Measurements from ENCODE around the gene ERN2.
A peak's percentile ranks its signal among the peaks of the same experiment; 100 is the strongest.

The ERN2 gene

GRCh38 chr16:23683487-23683886, 29.5 kb downstream of the ERN2 start:
- DNase-seq: no peak

GRCh38 chr16:23682181-23682580, 30.8 kb downstream of the ERN2 start:
- no peak for DNase-seq

DNA sequence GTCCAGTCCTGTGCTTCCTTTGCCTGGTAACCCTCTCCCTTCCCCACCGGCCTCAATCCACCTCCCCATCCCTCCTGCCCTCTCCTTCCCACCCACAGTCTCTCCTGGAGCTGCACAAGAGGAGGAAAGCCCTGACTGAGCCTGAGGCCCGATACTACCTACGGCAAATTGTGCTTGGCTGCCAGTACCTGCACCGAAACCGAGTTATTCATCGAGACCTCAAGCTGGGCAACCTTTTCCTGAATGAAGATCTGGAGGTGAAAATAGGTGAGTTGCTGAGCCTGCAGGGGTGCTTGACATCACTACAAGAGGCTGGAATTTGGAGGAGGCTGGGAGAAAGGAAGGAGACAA, 33.1 kb downstream of the ERN2 start:
- DNase-seq: no peak

DNA sequence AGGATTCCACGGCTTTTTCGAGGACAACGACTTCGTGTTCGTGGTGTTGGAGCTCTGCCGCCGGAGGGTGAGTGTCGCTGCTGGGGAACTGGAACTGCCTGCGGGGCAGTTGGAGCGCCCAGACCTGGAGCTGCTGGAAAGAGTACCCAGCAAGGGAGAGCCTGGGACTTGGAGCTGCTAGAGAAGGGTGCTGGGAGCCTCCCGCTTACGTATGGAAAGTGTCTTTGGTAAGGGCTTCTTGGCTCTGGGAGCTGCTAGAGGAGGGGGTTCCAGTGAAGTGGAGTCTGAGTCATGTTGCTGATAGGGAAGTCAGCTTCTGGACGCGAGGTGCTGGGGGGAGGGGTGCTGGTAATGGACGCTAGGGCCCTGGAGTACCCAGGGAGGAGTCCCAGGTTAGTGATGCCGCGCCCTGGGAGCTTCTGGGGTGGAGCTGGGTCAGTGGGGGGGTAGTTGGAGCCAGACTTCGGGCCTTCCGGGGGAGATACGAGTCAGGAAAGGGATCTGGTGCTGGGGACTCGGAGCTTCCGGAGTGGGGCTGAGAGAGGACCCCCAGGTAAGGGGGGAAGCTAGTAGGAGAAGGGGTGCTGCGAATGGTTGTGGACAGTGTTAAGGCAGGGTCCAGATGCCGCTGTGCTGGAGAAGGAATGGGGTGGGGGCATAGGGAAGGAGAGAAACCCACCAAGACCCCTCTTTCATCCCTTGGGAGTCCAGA, 33.6 kb downstream of the ERN2 start:
- no peak for DNase-seq

DNA sequence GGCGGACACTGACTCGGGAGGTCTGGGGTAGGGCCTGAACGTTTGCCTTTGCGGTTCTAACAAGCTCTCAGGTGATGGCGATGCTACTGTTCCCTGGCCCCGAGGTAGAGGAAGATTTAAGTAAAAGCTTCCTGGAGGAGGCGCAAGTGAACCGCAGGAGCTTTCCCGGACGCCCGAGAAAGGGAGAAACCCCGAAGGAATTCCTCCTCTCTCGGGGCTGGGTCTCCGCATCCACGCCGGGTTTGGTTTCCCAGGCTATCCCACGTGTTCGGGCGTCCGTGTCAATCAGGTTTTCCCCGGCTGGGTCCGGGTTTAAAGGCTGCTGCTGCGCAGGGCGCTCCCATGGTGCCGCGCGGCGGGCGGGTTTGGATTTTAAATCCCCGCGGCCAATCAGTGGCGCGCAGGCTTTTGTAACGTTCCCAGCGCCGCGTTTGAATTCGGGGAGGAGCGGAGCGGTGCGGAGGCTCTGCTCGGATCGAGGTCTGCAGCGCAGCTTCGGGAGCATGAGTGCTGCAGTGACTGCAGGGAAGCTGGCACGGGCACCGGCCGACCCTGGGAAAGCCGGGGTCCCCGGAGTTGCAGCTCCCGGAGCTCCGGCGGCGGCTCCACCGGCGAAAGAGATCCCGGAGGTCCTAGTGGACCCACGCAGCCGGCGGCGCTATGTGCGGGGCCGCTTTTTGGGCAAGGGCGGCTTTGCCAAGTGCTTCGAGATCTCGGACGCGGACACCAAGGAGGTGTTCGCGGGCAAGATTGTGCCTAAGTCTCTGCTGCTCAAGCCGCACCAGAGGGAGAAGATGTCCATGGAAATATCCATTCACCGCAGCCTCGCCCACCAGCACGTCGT, 34.4 kb downstream of the ERN2 start, which contains the start of gene PLK1:
TSS of gene PLK1 (plus strand) at position 460 of the 844 bp plus-strand sequence. CDS start at position 504, 44 bp downstream.
- DNase-seq: peak; percentile 75

- no peak for DNase-seq
Measured at GRCh38 chr16:23676924-23677480, 36.0 kb downstream of the ERN2 start.

DNA sequence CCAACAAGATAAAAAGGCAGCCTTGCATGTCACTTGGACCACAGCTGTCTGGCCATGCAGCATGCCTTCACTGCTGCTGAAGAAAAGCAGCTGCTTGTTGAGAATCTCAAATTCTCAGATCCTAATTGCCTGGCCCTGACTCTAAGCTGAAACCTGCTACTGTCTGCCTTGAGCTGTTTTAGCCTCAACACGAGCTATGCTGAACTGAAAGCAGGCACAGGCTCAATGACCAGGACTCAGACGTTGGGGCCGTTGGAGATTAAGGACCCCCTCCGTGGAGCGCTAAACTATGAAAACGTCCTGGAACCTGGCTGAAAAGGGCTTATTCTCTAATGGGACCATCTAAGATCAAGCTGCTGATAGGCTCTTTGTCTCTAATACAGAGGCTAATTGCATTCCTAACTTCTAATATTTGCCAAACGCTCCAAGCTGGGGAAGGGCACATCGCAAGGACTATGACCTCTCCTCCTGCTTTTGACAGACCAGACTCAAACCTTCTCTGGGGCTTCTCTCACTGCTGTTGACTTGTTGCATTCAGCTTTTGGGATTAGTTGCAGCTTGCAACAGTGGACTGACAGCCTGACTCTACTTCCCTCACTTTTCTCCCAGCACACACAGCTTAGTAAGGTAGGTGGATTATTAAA, 38.9 kb downstream of the ERN2 start:
- no peak for DNase-seq

DNA sequence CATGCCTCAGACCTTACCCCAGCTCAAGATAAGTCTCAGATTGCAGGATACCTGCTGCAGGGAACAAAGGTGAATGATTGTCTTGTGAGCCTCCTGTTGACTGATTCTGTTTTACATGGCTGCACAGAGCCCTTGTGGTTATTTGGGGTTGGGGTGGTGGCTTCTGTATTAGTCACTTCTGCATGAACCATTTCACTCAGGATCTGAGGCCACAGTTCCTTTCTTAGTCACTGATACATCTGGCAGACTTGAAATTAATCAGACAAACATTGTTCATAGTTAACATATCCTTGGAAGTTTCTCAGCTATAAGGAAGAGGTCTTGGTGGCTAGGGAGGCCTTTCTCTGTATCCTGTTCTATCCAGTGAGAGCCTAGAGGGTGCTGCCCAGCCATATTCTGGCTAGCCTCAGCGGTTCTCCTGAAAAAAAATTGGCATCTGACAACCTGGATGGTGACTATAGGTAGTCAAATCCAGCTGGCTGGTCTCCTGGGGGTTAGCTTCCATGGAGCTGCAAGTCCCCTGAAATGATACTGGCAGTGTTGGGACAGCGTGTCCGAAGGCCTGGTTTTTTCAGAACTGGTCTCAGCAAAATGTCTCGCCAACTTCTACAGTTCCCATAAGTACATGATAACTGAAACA, 42.8 kb downstream of the ERN2 start:
- no peak for DNase-seq

GRCh38 chr16:23668873-23669272, 44.1 kb downstream of the ERN2 start:
- no peak for DNase-seq

GRCh38 chr16:23668225-23668624, 44.8 kb downstream of the ERN2 start:
- no peak for DNase-seq

DNA sequence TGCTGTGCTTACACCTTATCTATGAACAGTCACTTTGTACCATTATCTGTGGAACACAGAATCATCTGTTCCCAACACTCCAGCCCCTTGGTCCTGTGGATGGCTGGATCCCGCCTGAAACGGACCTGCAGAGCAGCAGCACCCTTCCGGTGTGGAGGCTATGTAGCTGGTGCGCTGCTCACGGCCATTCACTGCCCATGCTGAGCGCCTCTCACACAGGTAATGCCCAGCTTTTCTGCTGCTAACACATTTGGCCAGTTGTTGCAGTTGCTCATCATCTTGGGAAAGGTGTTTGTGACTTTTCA, 45.7 kb downstream of the ERN2 start:
- DNase-seq: no peak

GRCh38 chr16:23666571-23667354, 46.3 kb downstream of the ERN2 start:
- no peak for DNase-seq

GRCh38 chr16:23663918-23664317, 49.1 kb downstream of the ERN2 start:
- no peak for DNase-seq

DNA sequence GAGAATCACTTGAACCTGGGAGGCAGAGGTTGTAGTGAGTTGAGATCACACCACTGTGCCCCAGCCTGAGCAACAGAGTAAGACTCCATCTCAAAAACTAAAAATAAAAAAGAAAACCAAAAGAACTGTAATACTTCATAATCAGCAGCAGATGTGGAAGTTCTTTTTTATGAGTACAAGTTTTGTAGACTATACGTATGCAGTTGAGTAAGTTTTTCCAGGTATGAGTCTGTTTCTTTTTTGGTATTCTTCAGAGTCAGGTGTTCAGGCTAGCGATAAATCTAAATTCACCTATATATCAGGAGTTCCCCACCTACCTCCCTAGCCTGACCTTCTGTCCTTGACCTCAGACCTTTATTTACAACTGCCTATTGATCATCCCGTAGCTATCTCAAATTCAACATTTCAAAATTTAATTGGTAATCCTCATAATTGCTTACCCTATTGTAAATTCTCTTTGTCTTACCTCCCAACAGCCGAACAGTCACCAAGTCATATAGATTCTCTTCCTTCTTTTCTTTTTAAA, 61.0 kb downstream of the ERN2 start:
- DNase-seq: no peak

- DNase-seq: no peak
Measured at GRCh38 chr16:23650674-23651416, 62.2 kb downstream of the ERN2 start.

DNA sequence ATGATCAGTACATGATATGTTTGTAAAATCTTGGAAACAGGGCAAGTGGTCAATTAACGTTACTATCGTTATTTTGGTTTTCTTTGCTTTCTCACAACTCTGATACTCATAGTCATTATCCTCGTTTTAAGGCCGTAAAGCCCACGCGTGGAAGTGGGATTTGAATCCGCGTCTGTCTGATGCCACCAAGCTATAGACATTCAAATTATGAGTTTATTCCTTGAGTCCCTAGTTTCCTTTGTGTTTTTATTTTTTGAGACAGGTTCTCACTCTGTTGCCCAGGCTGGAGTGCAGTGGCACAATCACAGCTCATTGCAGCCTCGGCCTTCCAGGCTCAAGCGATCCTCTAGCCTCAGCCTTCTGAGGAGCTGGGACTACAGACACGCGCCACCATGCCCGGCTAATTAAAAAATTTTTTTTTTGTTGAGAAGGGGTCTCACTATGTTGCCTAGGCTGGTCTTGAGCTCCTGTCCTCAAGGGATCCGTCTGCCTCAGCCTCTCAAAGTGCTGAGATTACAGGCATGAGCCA, 70.7 kb downstream of the ERN2 start:
- DNase-seq: no peak

- peak; percentile 88 for DNase-seq
Measured at GRCh38 chr16:23640931-23641765, 71.9 kb downstream of the ERN2 start, which contains the start of the genes DCTN5 and PALB2. DCTN5 (plus strand) TSS chr16:23641466; CDS start chr16:23641543, 77 bp downstream. PALB2 (minus strand) TSS chr16:23641310; CDS start chr16:23641157, 153 bp downstream.

GRCh38 chr16:23640615-23640930, 72.4 kb downstream of the ERN2 start:
- DNase-seq: no peak

Data from DMS 273 treated with DMSO at 0.1 percent for 48 hours (cell line).